ENCODE results near the gene ATG13.
A peak's percentile ranks its signal among the peaks of the same experiment; 100 is the strongest.

ATG13 gene

GRCh38 chr11:46677169-46677568, 59.8 kb downstream of the ATG13 start:
- DNase-seq = no peak

- DNase-seq = no peak
Measured at GRCh38 chr11:46677991-46678740, 60.8 kb downstream of the ATG13 start.

GRCh38 chr11:46678741-46679130, 61.4 kb downstream of the ATG13 start:
- no peak for DNase-seq

- DNase-seq = no peak
Measured at GRCh38 chr11:46679241-46680163, 62.1 kb downstream of the ATG13 start.

- no peak for DNase-seq
Measured at GRCh38 chr11:46680164-46680760, 62.9 kb downstream of the ATG13 start.

GRCh38 chr11:46680815-46681214, 63.5 kb downstream of the ATG13 start:
- DNase-seq = no peak

GRCh38 chr11:46681814-46682213, 64.5 kb downstream of the ATG13 start:
- DNase-seq = no peak

GRCh38 chr11:46682773-46683752, 65.7 kb downstream of the ATG13 start:
- no peak for DNase-seq

- DNase-seq = no peak
Measured at GRCh38 chr11:46684367-46684766, 67.0 kb downstream of the ATG13 start.

- peak; percentile 67 for DNase-seq
Measured at GRCh38 chr11:46686886-46687795, 69.8 kb downstream of the ATG13 start.

GRCh38 chr11:46690702-46691101, 73.3 kb downstream of the ATG13 start:
- no peak for DNase-seq

GRCh38 chr11:46692450-46692849, 75.1 kb downstream of the ATG13 start:
- DNase-seq = no peak

GRCh38 chr11:46693597-46694012, 76.3 kb downstream of the ATG13 start:
- DNase-seq = no peak

- DNase-seq = no peak
Measured at GRCh38 chr11:46694072-46694471, 76.7 kb downstream of the ATG13 start.

- no peak for DNase-seq
Measured at GRCh38 chr11:46694607-46695006, 77.3 kb downstream of the ATG13 start.

GRCh38 chr11:46695345-46696211, 78.2 kb downstream of the ATG13 start:
- DNase-seq = no peak

GRCh38 chr11:46696212-46696558, 78.8 kb downstream of the ATG13 start:
- peak; percentile 60 for DNase-seq

GRCh38 chr11:46697303-46697702, 80.0 kb downstream of the ATG13 start:
- peak; percentile 85 for DNase-seq

- no peak for DNase-seq
Measured at GRCh38 chr11:46697723-46698122, 80.4 kb downstream of the ATG13 start.

GRCh38 chr11:46698597-46698996, 81.2 kb downstream of the ATG13 start:
- DNase-seq = no peak

Measured in DMS79 treated with DMSO at 0.1 percent for 48 hours (cell line).